ENCODE results near the gene ASNSD1.

- TF ChIP-seq EP300 (IDR thresholded peaks at IDR 0.05; ENCODE audit: low read length) = no peak
- TF ChIP-seq, protein P1, sequence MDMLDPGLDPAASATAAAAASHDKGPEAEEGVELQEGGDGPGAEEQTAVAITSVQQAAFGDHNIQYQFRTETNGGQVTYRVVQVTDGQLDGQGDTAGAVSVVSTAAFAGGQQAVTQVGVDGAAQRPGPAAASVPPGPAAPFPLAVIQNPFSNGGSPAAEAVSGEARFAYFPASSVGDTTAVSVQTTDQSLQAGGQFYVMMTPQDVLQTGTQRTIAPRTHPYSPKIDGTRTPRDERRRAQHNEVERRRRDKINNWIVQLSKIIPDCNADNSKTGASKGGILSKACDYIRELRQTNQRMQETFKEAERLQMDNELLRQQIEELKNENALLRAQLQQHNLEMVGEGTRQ (CRISPR knock-in tag; IDR thresholded peaks at IDR 0.05) = no peak
- TF ChIP-seq, protein P2, sequence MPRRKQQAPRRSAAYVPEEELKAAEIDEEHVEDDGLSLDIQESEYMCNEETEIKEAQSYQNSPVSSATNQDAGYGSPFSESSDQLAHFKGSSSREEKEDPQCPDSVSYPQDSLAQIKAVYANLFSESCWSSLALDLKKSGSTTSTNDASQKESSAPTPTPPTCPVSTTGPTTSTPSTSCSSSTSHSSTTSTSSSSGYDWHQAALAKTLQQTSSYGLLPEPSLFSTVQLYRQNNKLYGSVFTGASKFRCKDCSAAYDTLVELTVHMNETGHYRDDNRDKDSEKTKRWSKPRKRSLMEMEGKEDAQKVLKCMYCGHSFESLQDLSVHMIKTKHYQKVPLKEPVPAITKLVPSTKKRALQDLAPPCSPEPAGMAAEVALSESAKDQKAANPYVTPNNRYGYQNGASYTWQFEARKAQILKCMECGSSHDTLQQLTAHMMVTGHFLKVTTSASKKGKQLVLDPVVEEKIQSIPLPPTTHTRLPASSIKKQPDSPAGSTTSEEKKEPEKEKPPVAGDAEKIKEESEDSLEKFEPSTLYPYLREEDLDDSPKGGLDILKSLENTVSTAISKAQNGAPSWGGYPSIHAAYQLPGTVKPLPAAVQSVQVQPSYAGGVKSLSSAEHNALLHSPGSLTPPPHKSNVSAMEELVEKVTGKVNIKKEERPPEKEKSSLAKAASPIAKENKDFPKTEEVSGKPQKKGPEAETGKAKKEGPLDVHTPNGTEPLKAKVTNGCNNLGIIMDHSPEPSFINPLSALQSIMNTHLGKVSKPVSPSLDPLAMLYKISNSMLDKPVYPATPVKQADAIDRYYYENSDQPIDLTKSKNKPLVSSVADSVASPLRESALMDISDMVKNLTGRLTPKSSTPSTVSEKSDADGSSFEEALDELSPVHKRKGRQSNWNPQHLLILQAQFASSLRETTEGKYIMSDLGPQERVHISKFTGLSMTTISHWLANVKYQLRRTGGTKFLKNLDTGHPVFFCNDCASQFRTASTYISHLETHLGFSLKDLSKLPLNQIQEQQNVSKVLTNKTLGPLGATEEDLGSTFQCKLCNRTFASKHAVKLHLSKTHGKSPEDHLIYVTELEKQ (CRISPR knock-in tag; IDR thresholded peaks at IDR 0.05) = no peak
- no peak for TF ChIP-seq SMC3 (conservative IDR thresholded peaks at IDR 0.05; ENCODE audit: insufficient read depth, low read depth, low read length)
- TF ChIP-seq TBP (optimal IDR thresholded peaks at IDR 0.05; ENCODE audit: low read depth, low read length) = no peak
- no peak for TF ChIP-seq POLR2AphosphoS2 (IDR thresholded peaks at IDR 0.05; ENCODE audit: low read length)
- TF ChIP-seq ZBTB8A (IDR thresholded peaks at IDR 0.05; ENCODE audit: partially characterized antibody) = no peak
- no peak for TF ChIP-seq NCOA2 (IDR thresholded peaks at IDR 0.05; ENCODE audit: partially characterized antibody in 2 of 2)
- TF ChIP-seq BHLHE40 (IDR thresholded peaks at IDR 0.05; ENCODE audit: low read length) = no peak
Observed at GRCh38 chr2:189614585-189614984, 46.7 kb upstream of the ASNSD1 start.
